Nephron progenitor cell (in vitro differentiated cells): ENCODE measurements around the gene RPEL1.

Source experiments
- DNase-seq: peaks from one replicate; pipeline ENCODE4 v3.0.0; 2021
- H3K27ac Mint-ChIP-seq: 2 replicates; pipeline ENCODE4 v1.8.0; 2021; ENCODE audit warnings: mild to moderate bottlenecking, moderate library complexity, mixed read lengths
- H3K27me3 Mint-ChIP-seq: 2 replicates; pipeline ENCODE4 v1.8.0; 2021; ENCODE audit warnings: mild to moderate bottlenecking, low read depth, mixed read lengths; ENCODE audit not compliant: poor library complexity
- H3K36me3 Mint-ChIP-seq: 2 replicates; pipeline ENCODE4 v1.8.0; 2021; ENCODE audit warnings: low read depth, mixed read lengths
- H3K4me1 Mint-ChIP-seq: 2 replicates; pipeline ENCODE4 v1.8.0; 2021; ENCODE audit warnings: mixed read lengths
- H3K4me3 Mint-ChIP-seq: 2 replicates; pipeline ENCODE4 v1.8.0; 2021; ENCODE audit warnings: mild to moderate bottlenecking, moderate library complexity, mixed read lengths
- H3K9me3 Mint-ChIP-seq: 2 replicates; pipeline ENCODE4 v1.8.0; 2021; ENCODE audit warnings: mild to moderate bottlenecking, moderate library complexity, mixed read lengths
- CTCF ChIP-seq: fragments of 200-600 bp; sonication (generic); IDR thresholded peaks from 2 replicates; pipeline ENCODE4 v1.5.0; 2021; ENCODE audit warnings: antibody characterized with exemption

RPEL1 gene

GRCh38 chr10:103278862-103279298 is 33.2 kb downstream of the RPEL1 start:
- peaks cover 5% of the 10 kb centered on the region for H3K9me3 Mint-ChIP-seq
- no peaks in the 10 kb centered on the region for H3K36me3 Mint-ChIP-seq
- TF ChIP-seq CTCF, result no peak
- DNase-seq, result peak; percentile 90
- peak overlapping the region; percentile 74 for H3K4me3 Mint-ChIP-seq
- no peak overlapping the region for H3K27ac Mint-ChIP-seq
- H3K4me1 Mint-ChIP-seq, result peaks cover 19% of the 10 kb centered on the region
- peaks cover 81% of the 10 kb centered on the region for H3K27me3 Mint-ChIP-seq

- H3K27me3 Mint-ChIP-seq, result peaks cover 75% of the 10 kb centered on the region
- H3K27ac Mint-ChIP-seq, result no peak overlapping the region
- H3K4me1 Mint-ChIP-seq, result peaks cover 19% of the 10 kb centered on the region
- H3K4me3 Mint-ChIP-seq, result no peak overlapping the region
- peaks cover 5% of the 10 kb centered on the region for H3K9me3 Mint-ChIP-seq
- no peak for TF ChIP-seq CTCF
- no peaks in the 10 kb centered on the region for H3K36me3 Mint-ChIP-seq
- no peak for DNase-seq
Observed at GRCh38 chr10:103280031-103280430, 34.3 kb downstream of the RPEL1 start.

GRCh38 chr10:103280506-103280905 is 34.8 kb downstream of the RPEL1 start:
- TF ChIP-seq CTCF, result no peak

GRCh38 chr10:103281753-103282152 is 36.1 kb downstream of the RPEL1 start:
- Mint-ChIP-seq H3K4me3 (peak overlapping the region; percentile 26), H3K9me3 (peaks cover 5% of the 10 kb centered on the region), H3K36me3 (no peaks in the 10 kb centered on the region), H3K27me3 (peaks cover 58% of the 10 kb centered on the region), H3K4me1 (peaks cover 15% of the 10 kb centered on the region), H3K27ac (no peak overlapping the region)
- DNase-seq, result peak; percentile 71
- no peak for TF ChIP-seq CTCF

More at GRCh38 chr10:103280506-103280905, 34.8 kb downstream of the RPEL1 start:
- peaks cover 71% of the 10 kb centered on the region for H3K27me3 Mint-ChIP-seq
- peaks cover 5% of the 10 kb centered on the region for H3K9me3 Mint-ChIP-seq
- H3K4me3 Mint-ChIP-seq, result no peak overlapping the region
- no peak for DNase-seq
- H3K4me1 Mint-ChIP-seq, result peaks cover 19% of the 10 kb centered on the region
- no peaks in the 10 kb centered on the region for H3K36me3 Mint-ChIP-seq
- no peak overlapping the region for H3K27ac Mint-ChIP-seq

- Mint-ChIP-seq H3K9me3 (peaks cover 5% of the 10 kb centered on the region), H3K27me3 (peaks cover 49% of the 10 kb centered on the region), H3K27ac (no peak overlapping the region), H3K4me1 (peaks cover 15% of the 10 kb centered on the region), H3K36me3 (no peaks in the 10 kb centered on the region), H3K4me3 (no peak overlapping the region)
- no peak for TF ChIP-seq CTCF
- DNase-seq, result no peak
Observed at GRCh38 chr10:103282961-103283360, 37.3 kb downstream of the RPEL1 start.

GRCh38 chr10:103284170-103284569 is 38.5 kb downstream of the RPEL1 start:
- no peak overlapping the region for H3K27ac Mint-ChIP-seq
- H3K4me1 Mint-ChIP-seq, result peaks cover 10% of the 10 kb centered on the region
- DNase-seq, result no peak
- peaks cover 41% of the 10 kb centered on the region for H3K27me3 Mint-ChIP-seq
- no peaks in the 10 kb centered on the region for H3K36me3 Mint-ChIP-seq
- no peak for TF ChIP-seq CTCF
- H3K9me3 Mint-ChIP-seq, result no peaks in the 10 kb centered on the region
- H3K4me3 Mint-ChIP-seq, result no peak overlapping the region
